Stomach (tissue), 9 donors: Measurements from ENCODE around the gene RELL2. TPM values are rescaled to one million over a fixed set of nuclear protein-coding genes. Genes with fewer than 3 reads are reported as not detected.

Experiments used
- DNase-seq, 2 donors: peaks; one replicate each; pipeline versions ENCODE4 v3.0.0 to v3.0.0-alpha.2; 2013 to 2019
- H3K27ac ChIP-seq, 5 donors: fragments of 200-600 bp in 4 of 5; sonication (generic) in 4 of 5; one replicate each; pipeline ENCODE4 v1.5.1; 2013 to 2019; ENCODE audit warnings: mild to moderate bottlenecking in 1 of 5, moderate library complexity in 1 of 5
- H3K27me3 ChIP-seq, 3 donors: fragments of 200-600 bp; sonication (generic); one replicate each; pipeline ENCODE4 v1.5.1; 2017 to 2019; ENCODE audit warnings: mixed run types in 1 of 3
- H3K36me3 ChIP-seq, 4 donors: fragments of 200-600 bp; sonication (generic); 1 replicate in 3 of 4; 2 replicates in 1 of 4; pipeline ENCODE4 v1.5.1; 2016 to 2019
- H3K4me1 ChIP-seq, 4 donors: fragments of 200-600 bp; sonication (generic); one replicate each; pipeline ENCODE4 v1.5.1; 2016 to 2019
- H3K4me3 ChIP-seq, 4 donors: fragments of 200-600 bp; sonication (generic) in 3 of 4; one replicate each; pipeline ENCODE4 v1.5.1; 2016 to 2019; ENCODE audit warnings: mild to moderate bottlenecking in 1 of 4
- H3K9me3 ChIP-seq, 4 donors: fragments of 200-600 bp; sonication (generic); one replicate each; pipeline ENCODE4 v1.5.1; 2016 to 2019
- EP300 ChIP-seq: sonication (generic); formaldehyde crosslinking; IDR thresholded peaks from one replicate; pipeline ENCODE4 v1.6.1; 2017; ENCODE audit warnings: antibody characterized with exemption
- POLR2A ChIP-seq, 4 donors: fragments of 450-650 bp; IDR thresholded peaks; one replicate each; pipeline ENCODE4 v1.6.1; 2016; ENCODE audit warnings: antibody characterized with exemption in 4 of 4, control low read depth in 2 of 4, mild to moderate bottlenecking in 1 of 4, moderate library complexity in 1 of 4
- POLR2AphosphoS5 ChIP-seq, 3 donors: sonication (generic); formaldehyde crosslinking; IDR thresholded peaks; one replicate each; pipeline ENCODE4 v1.6.1; 2016; ENCODE audit warnings: antibody characterized with exemption in 3 of 3
- WGBS, 5 donors: extraction: QIAGEN DNeasy Blood & Tissue Kit in 3 of 5; methylation state at CpG; one replicate each; pipeline versions ENCODE4 v1.1.5 to v1.1.7; 2013 to 2018; 5-methylcytosine and 5-hydroxymethylcytosine counted together
- intact Hi-C: fragments of 100-400 bp; cut with DNase I; formaldehyde crosslinking; loops from one replicate; pipeline ENCODE4 v1.15.1; 2023; ENCODE audit warnings: low total_unique reads
- polyA plus RNA-seq, 3 donors: library from polyadenylated mRNA; stranded (reverse); fragments of 200-250 nt; gene quantifications; one replicate each; pipeline ENCODE4 v1.2.3, GENCODE V29; 2013
- total RNA-seq, 5 donors: library from RNA; depleted of rRNA; stranded (reverse); fragments of >200 nt; gene quantifications; one replicate each; pipeline versions ENCODE4 v1.1.0 to v1.2.3, GENCODE V29; 2014 to 2016
- TF ChIP-seq, protein P1 (sequence below), 7 experiments: fragments of 450-650 bp in 4 of 7; fragments of 200-600 bp in 3 of 7; sonication (generic) in 3 of 7; IDR thresholded peaks; one replicate each; pipeline ENCODE4 v1.5.1; 2016 to 2019; ENCODE audit warnings: antibody characterized with exemption in 7 of 7, control low read depth in 2 of 7, mild to moderate bottlenecking in 1 of 7
- donor health status: healthy with polysubstance abuse.
- donor health status: Bipolar disorder and iron deficiency.
- donor health status: healthy.

The RELL2 gene
- total and polyA plus RNA-seq, 8 donors, result 0.45 to 4.9 (median 1.2) TPM; not detected in 1

DNA sequence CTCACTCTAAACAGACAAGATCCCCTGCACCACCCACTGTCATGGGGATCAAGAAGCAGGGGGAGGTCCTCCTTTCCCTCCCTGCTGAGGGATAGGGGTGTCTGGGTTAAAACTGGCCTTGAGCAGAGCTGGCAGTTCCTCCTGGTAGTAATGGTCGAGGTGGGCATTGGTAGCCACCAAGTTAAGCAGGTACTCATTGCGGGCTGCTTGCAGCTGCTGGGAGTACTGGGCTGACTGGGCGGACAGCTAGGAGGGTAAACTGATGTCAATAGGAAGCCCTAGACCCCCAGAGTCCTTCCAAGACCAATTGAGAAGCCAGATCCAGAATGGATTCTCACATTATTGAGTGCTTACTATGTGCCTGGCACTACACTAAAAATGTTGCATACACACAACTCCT, 11.1 kb downstream of the RELL2 start:
- H3K27ac ChIP-seq, result no peak overlapping the region
- H3K27me3 ChIP-seq, result no peaks in the 10 kb centered on the region
- DNase-seq, result no peak
- H3K4me3 ChIP-seq, result no peak overlapping the region
- intact Hi-C loops, result no loop called here
- no peaks in the 10 kb centered on the region for H3K9me3 ChIP-seq
- H3K4me1 ChIP-seq, result peaks cover 7 to 24% (median 15%) of the 10 kb centered on the region in 4 donors
- WGBS, 5 donors, result 50 to 91% (median 84%) methylated on average over 1 to 3 of the region's 3 CpGs
- peaks cover 0 to 56% (median 54%) of the 10 kb centered on the region in 4 donors for H3K36me3 ChIP-seq
- no peak for TF ChIP-seq POLR2AphosphoS5 (IDR thresholded peaks at IDR 0.05)
- TF ChIP-seq, protein P1, sequence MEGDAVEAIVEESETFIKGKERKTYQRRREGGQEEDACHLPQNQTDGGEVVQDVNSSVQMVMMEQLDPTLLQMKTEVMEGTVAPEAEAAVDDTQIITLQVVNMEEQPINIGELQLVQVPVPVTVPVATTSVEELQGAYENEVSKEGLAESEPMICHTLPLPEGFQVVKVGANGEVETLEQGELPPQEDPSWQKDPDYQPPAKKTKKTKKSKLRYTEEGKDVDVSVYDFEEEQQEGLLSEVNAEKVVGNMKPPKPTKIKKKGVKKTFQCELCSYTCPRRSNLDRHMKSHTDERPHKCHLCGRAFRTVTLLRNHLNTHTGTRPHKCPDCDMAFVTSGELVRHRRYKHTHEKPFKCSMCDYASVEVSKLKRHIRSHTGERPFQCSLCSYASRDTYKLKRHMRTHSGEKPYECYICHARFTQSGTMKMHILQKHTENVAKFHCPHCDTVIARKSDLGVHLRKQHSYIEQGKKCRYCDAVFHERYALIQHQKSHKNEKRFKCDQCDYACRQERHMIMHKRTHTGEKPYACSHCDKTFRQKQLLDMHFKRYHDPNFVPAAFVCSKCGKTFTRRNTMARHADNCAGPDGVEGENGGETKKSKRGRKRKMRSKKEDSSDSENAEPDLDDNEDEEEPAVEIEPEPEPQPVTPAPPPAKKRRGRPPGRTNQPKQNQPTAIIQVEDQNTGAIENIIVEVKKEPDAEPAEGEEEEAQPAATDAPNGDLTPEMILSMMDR (IDR thresholded peaks at IDR 0.05), result no peak
- TF ChIP-seq POLR2A (IDR thresholded peaks at IDR 0.05), result no peak
- no peak for TF ChIP-seq EP300

DNA sequence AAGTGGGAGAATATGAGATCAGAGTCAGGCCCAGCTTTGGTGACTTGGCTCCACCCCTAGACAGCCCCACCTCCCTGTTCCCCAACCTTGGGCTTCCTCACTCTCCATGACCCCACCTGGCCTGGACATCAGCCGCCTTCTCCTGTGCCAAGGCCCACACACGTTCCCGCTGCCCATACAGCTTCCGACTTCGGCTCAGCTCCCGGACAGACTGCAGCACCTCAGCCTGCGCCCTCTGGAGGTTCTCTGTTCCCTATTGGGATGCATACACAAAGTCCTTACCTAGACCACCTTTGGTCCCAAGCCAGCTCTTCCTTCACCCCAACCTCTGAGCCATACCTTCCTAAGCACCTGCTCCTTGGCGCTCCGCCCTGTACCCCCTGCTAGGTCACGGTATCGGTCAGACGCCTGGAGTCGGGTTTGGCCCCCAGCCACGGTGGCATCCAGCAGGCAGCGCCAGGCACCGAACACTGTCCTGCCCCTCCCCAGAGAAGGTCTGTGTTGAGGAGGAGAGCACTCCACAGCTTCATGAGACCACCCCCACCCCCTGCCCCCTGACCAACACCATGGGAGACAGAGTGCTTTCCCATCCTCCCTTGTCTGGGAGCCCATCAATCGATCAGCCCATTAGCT, 12.4 kb downstream of the RELL2 start:
- WGBS, 5 donors, result 92 to 95% (median 94%) methylated on average over 17 of the region's 17 CpGs
- H3K4me3 ChIP-seq, result no peak overlapping the region
- H3K4me1 ChIP-seq, result peaks cover 7 to 24% (median 15%) of the 10 kb centered on the region in 4 donors
- no peaks in the 10 kb centered on the region for H3K27me3 ChIP-seq
- intact Hi-C loops, result no loop called here
- no peak for DNase-seq
- no peaks in the 10 kb centered on the region for H3K9me3 ChIP-seq
- peaks cover 0 to 51% (median 48%) of the 10 kb centered on the region in 4 donors for H3K36me3 ChIP-seq
- no peak overlapping the region for H3K27ac ChIP-seq
- TF ChIP-seq, protein P1 (IDR thresholded peaks at IDR 0.05), result no peak
- TF ChIP-seq POLR2AphosphoS5 (IDR thresholded peaks at IDR 0.05), result no peak
- TF ChIP-seq POLR2A (IDR thresholded peaks at IDR 0.05), result no peak
- no peak for TF ChIP-seq EP300

DNA sequence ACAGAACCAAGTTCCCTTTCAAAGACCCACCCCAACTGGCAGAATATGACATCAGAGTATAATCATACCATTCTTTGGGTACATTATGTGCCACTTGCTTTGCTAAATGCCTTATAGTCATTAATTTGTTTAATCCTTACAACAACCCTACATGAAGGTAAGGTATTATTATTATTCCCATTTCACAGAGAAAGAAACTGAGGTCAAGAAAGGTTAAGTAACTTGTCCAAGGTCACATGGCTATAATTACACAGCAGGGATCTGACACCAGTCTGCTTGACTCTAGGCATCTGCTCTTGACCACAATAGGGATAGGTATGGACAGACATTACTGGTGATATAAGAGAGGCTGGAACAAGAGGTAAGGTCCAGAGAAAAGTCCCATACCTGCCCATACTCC, 13.2 kb downstream of the RELL2 start:
- peaks cover 0 to 48% (median 41%) of the 10 kb centered on the region in 4 donors for H3K36me3 ChIP-seq
- no peaks in the 10 kb centered on the region for H3K9me3 ChIP-seq
- peaks cover 7 to 24% (median 15%) of the 10 kb centered on the region in 4 donors for H3K4me1 ChIP-seq
- TF ChIP-seq EP300, result no peak
- TF ChIP-seq POLR2AphosphoS5 (IDR thresholded peaks at IDR 0.05), result no peak
- TF ChIP-seq, protein P1 (IDR thresholded peaks at IDR 0.05), result no peak
- no peak for TF ChIP-seq POLR2A (IDR thresholded peaks at IDR 0.05)
- H3K27me3 ChIP-seq, result no peaks in the 10 kb centered on the region
- H3K4me3 ChIP-seq, result no peak overlapping the region
- no peak for DNase-seq
- no peak overlapping the region for H3K27ac ChIP-seq
- intact Hi-C loops, result no loop called here

DNA sequence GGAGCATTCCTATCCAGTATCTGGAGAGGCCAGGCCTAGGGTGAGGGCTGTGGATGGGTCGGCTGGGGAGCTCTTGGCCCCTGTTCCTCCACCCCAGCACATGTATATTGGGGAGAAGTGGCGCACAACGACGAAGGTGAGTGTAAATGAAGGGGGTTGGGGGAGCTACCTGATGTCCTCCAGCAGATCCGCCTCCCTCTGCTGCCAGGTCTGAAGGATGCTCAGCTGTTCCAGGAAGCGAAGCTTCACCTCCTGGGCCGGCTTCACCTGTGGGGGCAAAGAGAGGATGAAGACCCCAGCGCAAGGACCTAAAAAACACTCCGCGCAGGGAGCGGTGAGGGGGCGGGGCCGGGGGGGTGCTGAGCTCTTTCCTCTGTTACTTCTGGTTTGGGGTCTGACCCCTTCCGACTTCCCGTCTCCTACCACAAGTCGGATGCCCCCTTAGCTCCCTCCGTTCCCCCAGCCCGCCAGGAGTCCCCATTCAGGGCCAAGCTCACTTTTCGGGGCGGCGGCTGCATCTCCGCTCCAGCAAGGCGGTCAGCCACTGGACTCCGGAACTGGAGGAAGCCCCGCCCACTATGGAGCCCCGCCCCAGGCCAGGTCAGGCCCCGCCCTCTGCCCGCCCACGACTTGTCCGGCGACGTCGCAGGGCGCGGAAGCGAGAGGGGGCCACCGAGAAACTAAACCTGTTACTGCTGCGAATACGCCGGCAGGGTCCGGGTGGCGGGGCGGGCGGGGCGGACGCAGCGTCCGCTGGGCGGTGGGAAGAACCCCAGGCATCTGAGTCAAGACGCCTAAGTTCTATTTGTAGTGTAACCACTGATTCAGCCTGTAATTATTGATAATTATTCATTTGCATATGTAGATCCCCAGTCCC, 14.3 kb downstream of the RELL2 start, which contains the start of gene FCHSD1:
Gene FCHSD1 (minus strand): TSS at position 568 of the 877 bp plus-strand sequence. CDS start 50 bp downstream, at position 518.
- WGBS, 5 donors, result 3 to 4% (median 4%) methylated on average over 33 to 50 of the region's 50 CpGs
- Histone ChIP-seq H3K36me3 (peaks cover 0 to 46% (median 40%) of the 10 kb centered on the region in 4 donors), H3K4me3 (peak within 1 kb of the TSS; percentile 65 to 85 (median 81)), H3K27me3 (no peaks in the 10 kb centered on the region), H3K4me1 (peaks cover 7 to 24% (median 15%) of the 10 kb centered on the region in 4 donors), H3K9me3 (no peaks in the 10 kb centered on the region), H3K27ac (peak within 1 kb of the TSS; percentile 59 to 77 (median 73))
- intact Hi-C loops, result no loop called here
- no peak for TF ChIP-seq EP300
- no peak for TF ChIP-seq POLR2A (IDR thresholded peaks at IDR 0.05)
- TF ChIP-seq, protein P1 (IDR thresholded peaks at IDR 0.05), result peak in 1 of 7 experiments; percentile 14
- TF ChIP-seq POLR2AphosphoS5 (IDR thresholded peaks at IDR 0.05), result peak in 2 of 3 donors; percentile 52 to 67
- peak; percentile 93 to 95 for DNase-seq
